Activated CD4-positive, CD25-positive, alpha-beta regulatory T cell treated with anti-CD3 and anti-CD28 coated beads, Interleukin-2, amount 50 U/mL, for 24 hours (primary cell): ENCODE measurements around the gene KATNB1.
A peak's percentile ranks its signal among the peaks of the same experiment; 100 is the strongest.

Experiments used
- ATAC-seq, 2 donors: fragments of 150-1000 bp; cut with Tn5 transposase; one replicate each; pipeline ENCODE4 v1.10.0; 2021; ENCODE audit warnings: mild to moderate bottlenecking in 1 of 2, moderate library complexity in 1 of 2

The KATNB1 gene

DNA sequence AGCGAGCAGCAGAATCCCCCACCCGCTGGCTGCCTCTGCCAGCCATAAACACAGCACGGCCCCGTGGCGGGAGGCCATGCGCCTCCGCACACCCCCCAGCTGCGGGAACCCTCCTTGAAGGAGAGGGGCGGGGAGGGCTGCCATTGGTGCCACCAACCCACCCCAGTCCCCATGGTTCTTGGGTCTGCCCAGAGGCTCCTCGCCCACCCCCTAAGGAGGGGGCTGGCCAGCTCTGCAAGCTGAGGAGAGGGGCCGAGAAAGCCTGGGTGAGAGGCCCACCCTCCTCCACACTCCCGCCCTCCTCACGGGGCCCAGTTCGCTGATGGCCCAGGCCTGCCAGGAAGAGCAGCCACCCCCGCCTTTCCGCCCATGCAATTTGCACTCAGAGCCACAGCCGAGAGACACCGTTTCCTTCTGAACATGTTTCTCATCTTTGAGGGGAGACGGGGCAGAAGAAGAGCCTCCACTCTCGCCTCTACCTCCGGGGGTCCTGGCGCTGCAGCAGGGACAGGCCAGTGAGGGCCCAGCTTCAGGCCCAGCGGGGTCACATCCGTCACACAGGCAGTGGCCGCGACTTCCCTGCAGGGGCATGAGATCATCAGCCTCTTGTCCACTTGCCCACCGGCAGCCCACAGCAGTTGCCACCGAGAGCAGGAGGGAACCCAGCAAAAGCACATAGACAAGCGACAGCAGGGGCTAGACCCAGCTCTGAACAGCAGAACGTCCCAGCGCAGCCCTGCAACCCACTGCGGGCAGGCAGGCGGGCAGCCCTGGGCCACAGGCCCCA lies 23.0 kb downstream of the KATNB1 start:
- ATAC-seq, result no peak

DNA sequence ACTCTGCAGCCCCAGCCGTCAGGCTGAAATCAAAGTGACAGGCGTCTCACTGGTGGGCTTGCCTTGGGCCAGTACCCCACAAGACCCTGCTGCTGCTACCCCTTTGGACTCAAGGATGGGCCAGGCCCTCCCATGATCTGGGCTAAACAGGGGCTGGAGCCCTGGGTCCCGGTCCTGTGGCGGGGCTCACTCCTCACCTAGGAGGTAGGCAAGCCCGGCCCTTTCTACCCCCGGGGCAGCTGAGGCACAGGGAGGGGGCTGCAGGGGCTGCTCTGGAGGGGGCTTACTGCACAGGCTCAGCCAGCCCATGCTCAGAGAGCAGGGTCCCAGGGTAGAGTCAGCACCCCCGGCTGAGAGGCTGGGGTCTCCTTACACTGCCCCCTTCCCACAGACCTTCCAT lies 23.6 kb downstream of the KATNB1 start:
- no peak for ATAC-seq

GRCh38 chr16:57759541-57760356 lies 24.2 kb downstream of the KATNB1 start:
- no peak for ATAC-seq

GRCh38 chr16:57760357-57761160 lies 25.0 kb downstream of the KATNB1 start:
- ATAC-seq, result no peak

GRCh38 chr16:57761301-57761700 lies 25.7 kb downstream of the KATNB1 start:
- no peak for ATAC-seq

DNA sequence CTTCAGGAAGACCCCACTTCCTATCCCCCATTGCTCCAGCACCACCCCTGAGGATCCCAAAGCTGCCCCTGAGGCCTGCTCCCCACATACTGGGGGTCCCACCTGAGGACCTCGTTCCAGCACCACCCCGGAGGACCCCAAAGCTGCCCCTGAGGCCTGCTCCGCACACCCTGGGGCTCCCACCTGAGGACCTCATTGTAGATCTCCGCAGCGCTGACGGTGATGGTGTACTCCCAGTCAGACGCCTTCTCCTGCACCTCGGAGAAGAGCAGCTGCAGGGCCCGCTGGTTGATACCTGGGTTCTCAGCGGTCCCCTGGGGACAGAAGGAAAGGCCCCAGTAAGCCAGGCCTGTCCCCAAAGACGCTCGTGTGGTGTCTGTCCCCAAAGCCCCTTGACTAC lies 26.4 kb downstream of the KATNB1 start:
- no peak for ATAC-seq

- no peak for ATAC-seq
Measured at GRCh38 chr16:57762365-57763040, 26.9 kb downstream of the KATNB1 start.

GRCh38 chr16:57763285-57764005 lies 27.9 kb downstream of the KATNB1 start:
- no peak for ATAC-seq

DNA sequence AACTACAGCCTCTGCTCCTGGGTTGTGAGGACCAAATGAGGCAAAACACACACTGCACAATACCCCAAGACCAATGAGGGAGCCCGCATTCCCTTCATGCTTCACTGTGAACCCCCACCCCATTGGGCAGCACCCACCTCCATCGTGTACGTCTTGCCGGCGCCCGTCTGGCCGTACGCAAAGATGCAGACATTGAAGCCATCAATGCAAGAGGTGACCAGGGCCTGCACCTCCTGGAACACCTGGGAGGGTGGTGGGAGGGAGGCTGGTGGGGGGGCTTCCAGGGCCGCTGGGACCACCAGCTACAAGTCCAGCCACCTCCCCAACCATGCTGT lies 28.4 kb downstream of the KATNB1 start:
- no peak for ATAC-seq

GRCh38 chr16:57764341-57765159 lies 29.0 kb downstream of the KATNB1 start:
- peak; percentile 42 for ATAC-seq

DNA sequence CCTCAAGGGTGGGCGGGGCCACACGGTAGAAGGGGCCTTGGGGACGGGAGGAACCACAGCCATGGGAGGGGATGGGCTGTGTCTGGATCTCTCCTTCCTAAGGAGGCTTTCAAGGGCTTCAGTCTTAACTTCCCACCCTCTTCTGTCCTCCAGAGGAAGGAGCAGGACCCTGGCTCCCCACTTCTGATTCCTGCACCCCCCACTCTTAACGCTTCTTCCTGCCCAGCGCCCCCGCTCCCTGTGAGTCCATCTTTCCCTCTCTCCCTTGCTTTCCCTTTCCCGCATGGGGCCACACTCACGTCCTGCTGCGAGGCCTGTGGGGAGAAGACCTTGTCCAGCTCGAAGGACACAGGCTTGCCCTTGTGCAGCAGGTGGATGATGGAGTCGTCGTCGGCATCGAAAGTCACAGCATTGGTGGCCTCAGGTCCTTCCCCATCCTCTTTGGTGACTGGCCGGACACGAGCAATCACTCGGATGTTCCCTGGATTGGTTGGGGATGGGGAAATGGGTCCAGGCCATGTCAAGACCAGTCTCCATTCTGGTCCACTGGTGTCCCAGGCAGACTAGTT lies 29.7 kb downstream of the KATNB1 start:
- no peak for ATAC-seq

- no peak for ATAC-seq
Measured at GRCh38 chr16:57766714-57767348, 31.3 kb downstream of the KATNB1 start.

- ATAC-seq, result no peak
Measured at GRCh38 chr16:57769541-57770145, 34.1 kb downstream of the KATNB1 start.

DNA sequence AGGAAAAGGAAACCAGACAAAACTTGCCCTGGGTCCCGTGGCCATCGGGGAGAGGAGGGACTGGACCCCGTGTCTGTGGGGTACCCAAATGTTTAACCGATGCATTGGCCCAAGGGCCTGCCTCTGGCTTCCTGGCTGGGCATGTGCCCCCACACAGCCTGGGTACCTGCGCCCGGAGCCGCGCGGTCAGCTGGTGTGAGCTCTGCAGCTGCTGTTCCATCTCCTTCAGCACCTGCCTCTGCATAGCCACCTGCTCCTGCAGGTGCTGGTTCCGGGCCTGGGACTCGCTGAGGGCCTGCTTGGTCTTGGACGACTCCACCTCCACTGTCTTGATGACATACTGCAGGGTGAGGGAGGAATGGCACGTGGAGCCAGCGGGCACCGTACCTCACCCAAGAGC lies 34.8 kb downstream of the KATNB1 start:
- ATAC-seq, result no peak

GRCh38 chr16:57771141-57771785 lies 35.7 kb downstream of the KATNB1 start:
- ATAC-seq, result no peak

DNA sequence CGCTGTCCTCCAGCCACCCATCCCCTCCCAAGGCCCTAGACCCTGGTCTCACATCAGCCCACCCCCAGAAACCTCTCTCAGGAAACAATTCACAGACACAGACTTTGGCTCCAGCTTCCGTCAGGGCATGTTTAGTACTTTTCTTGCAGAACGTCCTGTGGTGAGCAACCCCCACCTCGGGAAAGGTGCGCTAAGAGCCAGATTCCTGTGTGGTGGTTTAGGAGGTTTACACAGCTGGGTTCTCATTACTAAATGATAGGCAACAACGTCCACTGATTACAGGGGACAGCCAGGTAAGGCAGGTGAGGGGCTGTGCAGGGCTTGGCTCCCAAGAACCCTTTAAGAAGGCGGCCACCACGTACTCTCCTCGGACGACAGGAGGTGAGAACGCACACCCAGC lies 37.4 kb downstream of the KATNB1 start:
- ATAC-seq, result no peak

- ATAC-seq, result no peak
Measured at GRCh38 chr16:57773655-57774295, 38.2 kb downstream of the KATNB1 start.

DNA sequence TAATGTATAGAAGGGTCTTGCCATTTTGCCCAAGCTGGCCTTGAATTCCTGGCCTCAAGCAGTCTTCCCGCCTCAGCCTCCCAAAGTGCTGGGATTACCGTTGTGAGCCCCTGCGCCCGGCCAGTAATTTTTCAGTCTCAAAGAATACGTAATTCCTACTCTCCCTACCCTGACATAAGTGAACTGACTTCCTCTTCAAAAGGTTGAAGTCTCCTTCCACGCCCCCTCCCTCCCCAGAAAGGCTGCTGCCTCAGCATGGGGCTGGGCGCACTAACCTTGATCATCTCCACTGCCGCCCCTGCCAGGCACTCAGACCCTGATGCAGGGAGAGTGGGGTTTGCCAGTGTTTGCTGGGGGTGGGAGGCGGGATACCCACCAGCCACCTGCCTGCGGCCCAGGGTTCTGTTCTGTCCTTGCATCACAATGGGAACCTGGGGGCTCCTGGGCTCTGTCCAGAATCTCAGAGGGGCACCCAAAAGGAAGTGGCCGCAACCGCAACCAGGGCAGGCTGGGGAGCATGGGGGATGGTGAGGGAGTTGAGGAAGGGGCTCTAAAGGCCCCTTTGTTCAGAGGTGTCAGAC lies 39.2 kb downstream of the KATNB1 start:
- no peak for ATAC-seq
